ENCODE measurements around the gene HSF4.

Gene HSF4

GRCh38 chr16:67181346-67181745 is 16.8 kb downstream of the HSF4 start:
- H3K27ac Mint-ChIP-seq, result no peak overlapping the region
- H3K4me1 Mint-ChIP-seq, result peaks cover 18 to 31% of the 10 kb centered on the region in 2 donors
- DNase-seq, result no peak
- peaks cover 34 to 39% of the 10 kb centered on the region in 2 donors for H3K27me3 Mint-ChIP-seq
- ATAC-seq (replicated peaks), result no peak
- H3K9me3 Mint-ChIP-seq, result no peaks in the 10 kb centered on the region
- peaks cover 3 to 4% of the 10 kb centered on the region in 2 donors for H3K36me3 Mint-ChIP-seq
- H3K4me3 Mint-ChIP-seq, result no peak overlapping the region

- Mint-ChIP-seq H3K4me3 (no peak overlapping the region), H3K27ac (no peak overlapping the region), H3K9me3 (no peaks in the 10 kb centered on the region), H3K27me3 (peaks cover 31 to 39% of the 10 kb centered on the region in 2 donors), H3K36me3 (peaks cover 3 to 4% of the 10 kb centered on the region in 2 donors), H3K4me1 (peaks cover 18 to 31% of the 10 kb centered on the region in 2 donors)
- DNase-seq (no peak), ATAC-seq (replicated peaks) (no peak)
Measured at GRCh38 chr16:67182288-67182687, 17.7 kb downstream of the HSF4 start.

DNA sequence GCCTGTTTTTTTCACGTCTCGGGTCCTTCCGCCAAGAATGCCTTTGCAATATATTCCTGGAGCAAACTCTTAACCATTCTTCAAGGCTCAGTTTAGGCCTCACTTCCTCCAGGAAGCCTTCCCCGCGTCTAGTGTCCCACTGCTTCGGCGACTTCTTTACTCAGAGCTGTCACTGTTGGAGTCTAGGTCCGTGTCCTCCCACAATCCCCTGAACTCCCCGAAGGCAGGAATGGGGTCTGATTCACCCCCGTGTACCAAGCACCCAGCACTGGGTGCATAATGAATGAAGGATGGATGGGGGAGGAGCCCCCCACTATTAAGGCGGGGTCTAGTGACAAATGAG is 18.7 kb downstream of the HSF4 start:
- peaks cover 21 to 34% of the 10 kb centered on the region in 2 donors for H3K27me3 Mint-ChIP-seq
- H3K27ac Mint-ChIP-seq, result no peak overlapping the region
- peaks cover 3 to 4% of the 10 kb centered on the region in 2 donors for H3K36me3 Mint-ChIP-seq
- H3K4me3 Mint-ChIP-seq, result no peak overlapping the region
- no peak for ATAC-seq (replicated peaks)
- no peak for DNase-seq
- peaks cover 12 to 21% of the 10 kb centered on the region in 2 donors for H3K4me1 Mint-ChIP-seq
- no peaks in the 10 kb centered on the region for H3K9me3 Mint-ChIP-seq

DNA sequence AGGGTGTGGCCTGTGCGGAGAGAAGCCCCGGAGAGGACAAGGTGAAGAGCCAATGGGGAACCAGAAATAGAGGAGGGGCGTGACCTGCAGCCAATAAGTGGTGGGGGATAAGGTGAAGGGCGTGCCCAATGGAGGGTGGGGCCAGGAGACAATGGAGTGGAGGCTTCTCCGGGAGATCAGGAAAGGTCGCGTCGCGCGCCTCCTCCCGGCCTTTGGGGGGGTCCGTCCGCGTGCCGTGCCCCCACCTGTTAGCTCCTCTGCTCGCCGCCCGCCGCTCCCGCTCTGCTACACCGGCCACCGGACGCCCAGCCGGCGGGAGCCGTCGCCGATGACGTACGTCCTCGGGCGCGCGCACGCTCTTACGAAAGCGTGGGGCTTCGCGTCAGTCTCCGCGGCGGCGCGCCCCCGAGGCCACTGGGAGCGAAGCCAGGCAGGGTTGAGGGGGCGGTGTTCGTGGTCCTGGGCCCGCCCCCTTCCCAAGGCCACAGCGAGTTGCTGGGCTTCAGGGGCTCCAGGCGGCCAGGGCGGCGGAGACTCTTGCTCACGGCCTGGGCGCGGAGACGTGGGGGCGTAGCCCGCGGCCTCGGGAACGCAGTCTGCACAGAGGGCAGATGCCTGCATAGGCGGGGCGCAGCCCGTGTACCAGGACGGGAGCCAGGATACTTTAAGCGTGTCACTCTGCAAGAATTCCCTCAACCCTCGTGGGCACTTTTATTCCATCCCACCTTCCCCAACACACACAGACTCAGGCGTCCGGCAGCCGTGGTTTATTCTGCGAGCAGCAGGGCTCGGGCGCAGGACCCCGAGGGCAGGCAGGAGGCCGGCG is 19.3 kb downstream of the HSF4 start, which contains the start of gene MATCAP1:
MATCAP1 (minus strand) TSS at position 337 of the 826 bp plus-strand sequence. CDS start 3,353 bp downstream, outside the sequence.
- Mint-ChIP-seq H3K27ac (no peak within 1 kb of the TSS), H3K4me1 (peaks cover 12 to 15% of the 10 kb centered on the region in 2 donors), H3K9me3 (no peaks in the 10 kb centered on the region), H3K36me3 (peaks cover 3% of the 10 kb centered on the region in 2 donors), H3K27me3 (peaks cover 15 to 28% of the 10 kb centered on the region in 2 donors), H3K4me3 (peak within 1 kb of the TSS in 1 of 2 donors; percentile 88)
- DNase-seq, result peak; percentile 91
- peak; percentile 96 to 97 for ATAC-seq (replicated peaks)

- H3K36me3 Mint-ChIP-seq, result no peaks in the 10 kb centered on the region
- ATAC-seq (replicated peaks) (peak; percentile 4 to 8), DNase-seq (no peak)
- H3K9me3 Mint-ChIP-seq, result no peaks in the 10 kb centered on the region
- peak overlapping the region in 1 of 2 donors; percentile 88 for H3K4me3 Mint-ChIP-seq
- peaks cover 12 to 14% of the 10 kb centered on the region in 2 donors for H3K4me1 Mint-ChIP-seq
- peaks cover 11 to 21% of the 10 kb centered on the region in 2 donors for H3K27me3 Mint-ChIP-seq
- H3K27ac Mint-ChIP-seq, result no peak overlapping the region
Measured at GRCh38 chr16:67184453-67184994, 20.0 kb downstream of the HSF4 start.

- ATAC-seq (replicated peaks) (peak; percentile 40 to 48), DNase-seq (peak; percentile 76)
- no peaks in the 10 kb centered on the region for H3K9me3 Mint-ChIP-seq
- peaks cover 11 to 20% of the 10 kb centered on the region in 2 donors for H3K27me3 Mint-ChIP-seq
- peaks cover 12 to 14% of the 10 kb centered on the region in 2 donors for H3K4me1 Mint-ChIP-seq
- H3K4me3 Mint-ChIP-seq, result peak overlapping the region in 1 of 2 donors; percentile 88
- peak overlapping the region; percentile 81 for H3K27ac Mint-ChIP-seq
- no peaks in the 10 kb centered on the region for H3K36me3 Mint-ChIP-seq
Measured at GRCh38 chr16:67184995-67185650, 20.6 kb downstream of the HSF4 start.

- Mint-ChIP-seq H3K27me3 (peaks cover 11 to 20% of the 10 kb centered on the region in 2 donors), H3K27ac (no peak overlapping the region), H3K4me3 (no peak overlapping the region), H3K9me3 (no peaks in the 10 kb centered on the region), H3K4me1 (peaks cover 12 to 14% of the 10 kb centered on the region in 2 donors), H3K36me3 (no peaks in the 10 kb centered on the region)
- ATAC-seq (replicated peaks) (no peak), DNase-seq (no peak)
Measured at GRCh38 chr16:67185651-67186134, 21.1 kb downstream of the HSF4 start.

DNA sequence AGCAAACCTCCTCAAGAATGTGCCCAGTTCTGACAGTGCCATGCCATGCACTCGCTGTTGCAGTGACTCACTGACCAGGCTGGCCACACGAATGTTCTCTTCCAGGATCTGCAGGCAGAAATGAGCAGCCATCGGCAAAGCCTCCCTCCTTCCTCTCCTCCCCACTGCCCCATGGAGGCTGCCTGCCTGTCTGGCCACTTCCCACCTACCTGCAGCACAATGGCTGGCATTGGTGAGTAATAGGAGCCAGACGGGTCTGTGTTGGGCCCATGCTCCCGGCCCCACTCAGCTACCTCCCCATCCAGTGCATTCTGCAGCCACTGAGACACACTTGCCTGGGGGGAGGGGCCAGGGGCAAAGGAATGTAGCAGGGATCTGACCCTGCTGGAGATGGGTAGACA is 22.0 kb downstream of the HSF4 start:
- H3K36me3 Mint-ChIP-seq, result no peaks in the 10 kb centered on the region
- no peak overlapping the region for H3K27ac Mint-ChIP-seq

DNA sequence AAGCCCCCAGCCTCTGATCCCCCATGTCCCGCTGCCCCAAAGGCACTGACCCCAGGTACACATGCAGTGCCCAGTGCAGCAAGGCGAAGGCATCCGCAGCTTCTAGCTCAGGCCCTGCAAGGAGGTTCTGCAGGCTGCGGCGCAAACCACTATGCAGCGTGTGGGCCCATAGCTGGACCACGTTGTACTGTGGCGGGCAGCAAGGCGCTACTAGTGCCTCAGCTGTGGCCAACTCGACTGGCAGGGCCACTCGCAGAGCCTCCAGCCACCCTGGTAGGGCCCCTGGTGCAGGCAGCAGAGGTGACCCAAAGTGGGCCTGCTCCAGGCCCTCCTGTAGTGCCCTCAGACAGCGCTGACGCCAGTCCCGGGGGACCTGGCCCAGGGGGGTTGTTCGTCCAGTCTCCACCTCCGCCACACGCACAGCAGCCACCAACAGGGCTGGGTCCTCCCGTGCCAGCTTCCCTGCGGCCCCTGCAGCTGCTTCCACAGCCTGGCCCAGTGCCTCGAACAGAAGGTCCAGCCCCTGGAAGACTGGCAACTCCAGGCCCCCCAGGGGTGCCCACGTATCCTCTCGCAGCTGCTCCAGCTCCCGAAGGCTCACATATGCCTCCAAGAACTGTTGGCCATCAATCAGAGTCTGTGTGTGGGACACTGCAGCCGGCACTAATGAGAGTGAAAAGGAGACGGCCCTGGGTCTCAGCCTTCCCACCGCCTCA is 22.8 kb downstream of the HSF4 start:
- DNase-seq, result no peak
- Mint-ChIP-seq H3K27ac (no peak overlapping the region), H3K4me3 (no peak overlapping the region), H3K27me3 (peaks cover 11 to 20% of the 10 kb centered on the region in 2 donors), H3K4me1 (peaks cover 17 to 24% of the 10 kb centered on the region in 2 donors), H3K36me3 (peaks cover 0 to 3% of the 10 kb centered on the region in 2 donors), H3K9me3 (no peaks in the 10 kb centered on the region)
- ATAC-seq (replicated peaks), result no peak

More for the DNA sequence above, 22.0 kb downstream of the HSF4 start:
- peaks cover 14 to 19% of the 10 kb centered on the region in 2 donors for H3K4me1 Mint-ChIP-seq
- DNase-seq (no peak), ATAC-seq (replicated peaks) (no peak)
- no peak overlapping the region for H3K4me3 Mint-ChIP-seq
- H3K9me3 Mint-ChIP-seq, result no peaks in the 10 kb centered on the region
- H3K27me3 Mint-ChIP-seq, result peaks cover 11 to 20% of the 10 kb centered on the region in 2 donors

DNA sequence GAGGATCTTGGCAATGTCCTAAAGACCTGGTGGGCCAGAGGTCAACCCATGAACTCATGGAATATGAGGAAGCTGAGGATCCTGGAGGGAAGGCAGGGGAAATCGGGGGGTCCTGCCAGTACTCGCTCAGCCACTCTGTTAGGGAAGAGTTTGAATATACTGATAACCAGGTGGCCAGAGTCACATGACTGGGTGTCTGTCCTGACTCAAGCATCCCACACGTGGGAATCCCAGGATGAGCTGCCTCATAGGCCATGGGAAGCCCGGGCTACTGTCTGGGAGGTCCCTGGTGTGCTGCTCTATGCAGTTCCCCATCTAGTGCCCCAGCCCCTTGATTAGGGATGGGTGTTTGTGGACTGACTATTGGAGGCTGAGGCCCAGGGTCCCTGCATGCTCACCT is 23.8 kb downstream of the HSF4 start:
- H3K27ac Mint-ChIP-seq, result no peak overlapping the region
- H3K27me3 Mint-ChIP-seq, result peaks cover 11 to 20% of the 10 kb centered on the region in 2 donors
- ATAC-seq (replicated peaks), result no peak
- peaks cover 6 to 8% of the 10 kb centered on the region in 2 donors for H3K36me3 Mint-ChIP-seq
- peaks cover 19 to 32% of the 10 kb centered on the region in 2 donors for H3K4me1 Mint-ChIP-seq
- DNase-seq, result no peak
- H3K4me3 Mint-ChIP-seq, result no peak overlapping the region
- H3K9me3 Mint-ChIP-seq, result no peaks in the 10 kb centered on the region

GRCh38 chr16:67188798-67189197 is 24.3 kb downstream of the HSF4 start:
- DNase-seq (no peak), ATAC-seq (replicated peaks) (no peak)
- no peaks in the 10 kb centered on the region for H3K9me3 Mint-ChIP-seq
- H3K4me3 Mint-ChIP-seq, result no peak overlapping the region
- peaks cover 20 to 37% of the 10 kb centered on the region in 2 donors for H3K4me1 Mint-ChIP-seq
- peaks cover 6 to 8% of the 10 kb centered on the region in 2 donors for H3K36me3 Mint-ChIP-seq
- H3K27me3 Mint-ChIP-seq, result peaks cover 11 to 20% of the 10 kb centered on the region in 2 donors
- H3K27ac Mint-ChIP-seq, result no peak overlapping the region

DNA sequence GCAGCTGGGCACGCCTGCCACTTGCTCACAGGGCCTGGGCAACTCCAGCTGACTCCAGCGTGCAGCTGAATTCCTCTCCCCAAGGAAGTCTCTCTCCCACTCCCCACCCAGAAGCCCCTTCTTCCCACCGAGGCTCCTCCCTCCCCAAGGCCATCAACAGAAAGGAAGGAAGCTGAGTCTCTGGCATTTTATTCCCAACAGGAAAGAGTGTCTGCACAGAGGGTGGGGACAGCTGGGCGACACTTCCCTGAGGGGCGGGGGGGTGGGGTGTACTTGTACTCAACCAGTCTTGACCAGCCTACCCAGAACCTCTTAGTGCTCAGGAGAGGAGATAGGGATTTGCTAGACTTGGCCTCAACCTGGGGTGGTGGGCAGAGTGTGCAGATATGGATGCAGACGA is 25.5 kb downstream of the HSF4 start, which contains the start of gene EXOC3L1:
EXOC3L1 (minus strand) TSS at position 96 of the 400 bp plus-strand sequence. CDS start 460 bp downstream, outside the sequence.
- peaks cover 21 to 42% of the 10 kb centered on the region in 2 donors for H3K4me1 Mint-ChIP-seq
- no peak within 1 kb of the TSS for H3K27ac Mint-ChIP-seq
- peaks cover 9 to 17% of the 10 kb centered on the region in 2 donors for H3K36me3 Mint-ChIP-seq
- DNase-seq (no peak), ATAC-seq (replicated peaks) (no peak)
- H3K4me3 Mint-ChIP-seq, result no peak within 1 kb of the TSS
- no peaks in the 10 kb centered on the region for H3K9me3 Mint-ChIP-seq
- peaks cover 11 to 19% of the 10 kb centered on the region in 2 donors for H3K27me3 Mint-ChIP-seq

DNA sequence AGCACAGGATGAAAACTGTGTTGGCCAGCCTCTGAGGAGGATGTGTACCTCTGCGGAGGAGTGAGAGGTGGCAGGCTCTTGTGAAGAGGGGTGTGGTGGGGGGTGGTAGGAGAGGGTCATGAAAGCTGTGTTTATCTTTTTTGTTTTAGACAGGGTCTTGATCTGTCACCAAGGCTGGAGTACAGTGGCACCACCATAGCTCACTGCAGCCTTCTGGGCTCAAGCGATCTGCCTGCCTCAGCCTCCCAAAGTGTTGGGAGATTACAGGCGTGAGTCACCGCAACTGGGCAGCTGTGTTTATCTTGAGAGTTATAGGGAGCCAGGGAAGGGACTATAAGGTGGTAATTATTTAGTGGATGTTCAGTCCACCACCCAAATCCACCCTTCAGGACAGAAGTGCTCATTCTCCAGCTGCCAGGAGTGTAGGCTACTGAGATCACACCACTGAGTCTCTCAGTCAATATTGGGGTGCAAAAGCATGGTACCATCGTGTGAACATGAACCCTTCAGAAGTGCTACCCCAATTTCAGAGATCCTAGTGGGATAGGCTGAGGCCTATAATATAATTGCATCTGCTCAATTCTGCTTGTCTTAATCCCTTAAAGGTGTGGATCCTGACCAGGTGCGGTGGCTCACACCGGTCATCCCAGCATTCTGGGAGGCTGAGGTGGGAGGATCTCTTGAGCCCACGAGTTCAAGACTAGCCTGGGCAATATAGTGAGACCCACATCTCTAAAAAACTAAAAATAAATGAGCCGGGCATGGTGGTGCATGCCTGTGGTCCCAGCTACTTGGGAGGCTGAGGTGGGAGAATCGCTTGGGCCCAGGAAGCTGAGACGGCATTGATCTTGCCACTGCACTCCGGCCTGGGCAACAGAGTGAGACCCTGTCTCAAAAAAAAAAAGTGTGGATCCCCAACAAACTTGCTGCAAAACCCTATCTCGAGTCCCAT is 26.2 kb downstream of the HSF4 start:
- DNase-seq (no peak), ATAC-seq (replicated peaks) (no peak)
- Mint-ChIP-seq H3K4me3 (no peak overlapping the region), H3K9me3 (no peaks in the 10 kb centered on the region), H3K4me1 (peaks cover 14 to 41% of the 10 kb centered on the region in 2 donors), H3K27me3 (peaks cover 5 to 13% of the 10 kb centered on the region in 2 donors), H3K36me3 (peaks cover 16 to 24% of the 10 kb centered on the region in 2 donors), H3K27ac (no peak overlapping the region)
